HUES64 (cell line): ENCODE measurements around the gene CENPX.
A peak's percentile ranks its signal among the peaks of the same experiment; 100 is the strongest.

ENCODE experiments used
- H3K27ac ChIP-seq: 2 replicates; pipeline ENCODE4 v1.7.0; 2013; ENCODE audit warnings: low read depth, low read length, inconsistent platforms
- H3K27me3 ChIP-seq: 2 replicates; pipeline ENCODE4 v1.6.1; 2013; ENCODE audit warnings: mild to moderate bottlenecking, low read length; ENCODE audit not compliant: insufficient read depth
- H3K36me3 ChIP-seq: 2 replicates; pipeline ENCODE4 v1.6.1; 2013; ENCODE audit warnings: mild to moderate bottlenecking, low read length; ENCODE audit not compliant: insufficient read depth
- H3K4me1 ChIP-seq: 2 replicates; pipeline ENCODE4 v1.6.1; 2013; ENCODE audit warnings: mild to moderate bottlenecking, low read length, moderate library complexity; ENCODE audit not compliant: insufficient read depth
- H3K4me3 ChIP-seq: 2 replicates; pipeline ENCODE4 v1.5.1; 2013; ENCODE audit warnings: mild to moderate bottlenecking, low read length, moderate library complexity
- H3K9ac ChIP-seq: 2 replicates; pipeline ENCODE4 v1.6.1; 2013; ENCODE audit warnings: mild to moderate bottlenecking, low read depth, low read length
- H3K9me3 ChIP-seq: 2 replicates; pipeline ENCODE4 v1.6.1; 2013; ENCODE audit warnings: low read depth, low read length; ENCODE audit not compliant: insufficient read depth
- WGBS: fragments of 150-250, 120-280 bp; methylation state at CpG from one replicate; pipeline ENCODE4 v1.1.7; 2013; ENCODE audit warnings: missing lambda C conversion rate; 5-methylcytosine and 5-hydroxymethylcytosine counted together

CENPX gene

DNA sequence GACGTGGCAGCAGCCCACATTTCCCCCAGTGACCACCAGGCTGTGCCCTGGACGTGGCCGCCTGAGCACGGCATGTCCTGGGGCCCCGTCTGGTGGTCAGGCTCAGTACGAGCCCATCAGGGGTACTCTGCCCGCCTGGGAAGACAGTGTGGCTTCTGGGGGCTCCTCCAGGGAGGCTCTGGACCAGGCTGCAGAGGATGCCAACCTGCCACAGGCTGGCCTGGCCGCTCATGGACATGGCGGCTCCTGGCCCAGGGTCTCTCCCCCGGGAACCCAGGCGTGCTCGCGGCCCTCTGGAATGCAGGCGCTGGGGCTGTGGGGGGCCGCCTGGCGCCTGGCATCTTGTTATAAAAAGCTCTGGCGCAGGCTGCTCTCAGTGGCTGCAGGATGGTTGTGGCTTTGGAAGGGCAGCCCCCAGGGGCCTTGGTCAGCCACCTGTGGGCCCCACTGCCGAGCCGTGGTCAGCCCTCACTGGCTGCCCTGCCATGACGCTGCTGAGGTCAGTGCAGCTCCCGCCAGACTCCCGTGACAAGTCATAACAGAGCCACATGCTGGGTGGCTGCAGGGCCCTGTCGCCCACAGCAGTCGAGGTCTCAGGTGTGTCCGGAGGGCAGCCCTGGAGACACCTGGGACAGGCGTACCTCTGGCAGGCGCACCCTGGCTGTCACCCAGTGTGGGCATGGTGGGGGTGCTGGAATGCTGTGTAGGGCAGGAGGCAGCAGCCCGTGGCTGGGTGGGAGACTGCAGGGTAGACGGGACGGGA, 15.0 kb downstream of the CENPX start:
- Histone ChIP-seq H3K9me3 (no peaks in the 10 kb centered on the region), H3K4me3 (no peak overlapping the region), H3K4me1 (no peaks in the 10 kb centered on the region; the same call in 1 of the 2 replicates), H3K27me3 (no peaks in the 10 kb centered on the region), H3K27ac (no peak overlapping the region), H3K36me3 (0 out of 2 replicates have a peak, but pooled peaks cover 3% of the 10 kb centered on the region), H3K9ac (no peak overlapping the region)
- 94% methylated on average over 30 of the region's 30 CpGs for WGBS

DNA sequence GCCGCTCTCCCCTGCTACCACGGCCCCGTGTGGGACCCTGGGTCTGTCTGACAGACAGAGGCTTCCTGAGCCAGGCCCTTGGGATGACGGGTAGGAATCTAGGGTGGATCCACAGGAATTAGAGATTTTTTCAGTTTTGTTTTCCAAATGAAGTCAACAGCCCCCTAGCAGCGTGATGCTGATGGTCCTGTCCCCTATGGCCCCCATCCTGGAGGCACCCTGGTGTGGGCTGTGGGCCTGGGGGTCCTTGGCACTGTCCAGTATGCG, 15.5 kb downstream of the CENPX start:
- Histone ChIP-seq H3K9ac (no peak overlapping the region), H3K4me1 (no peaks in the 10 kb centered on the region; the same call in 1 of the 2 replicates), H3K27me3 (no peaks in the 10 kb centered on the region), H3K36me3 (0 out of 2 replicates have a peak, but pooled peaks cover 3% of the 10 kb centered on the region), H3K27ac (no peak overlapping the region), H3K9me3 (no peaks in the 10 kb centered on the region), H3K4me3 (no peak overlapping the region)
- 95% methylated on average over 6 of the region's 6 CpGs for WGBS

- H3K27me3 ChIP-seq: no peaks in the 10 kb centered on the region
- H3K36me3 ChIP-seq: 0 out of 2 replicates have a peak, but pooled peaks cover 3% of the 10 kb centered on the region
- no peak overlapping the region for H3K4me3 ChIP-seq
- no peaks in the 10 kb centered on the region for H3K9me3 ChIP-seq
- no peak overlapping the region for H3K27ac ChIP-seq
- no peak overlapping the region for H3K9ac ChIP-seq
- 92% methylated on average over 24 of the region's 24 CpGs for WGBS
- no peaks in the 10 kb centered on the region; the same call in 1 of the 2 replicates for H3K4me1 ChIP-seq
Measured at GRCh38 chr17:82006468-82007227, 16.0 kb downstream of the CENPX start.

- Histone ChIP-seq H3K36me3 (no peaks in the 10 kb centered on the region), H3K4me1 (no peaks in the 10 kb centered on the region; the same call in 1 of the 2 replicates), H3K27ac (no peak overlapping the region), H3K9me3 (no peaks in the 10 kb centered on the region), H3K4me3 (no peak overlapping the region), H3K9ac (no peak overlapping the region), H3K27me3 (no peaks in the 10 kb centered on the region)
- 94% methylated on average over 30 of the region's 30 CpGs for WGBS
Measured at GRCh38 chr17:82005701-82006348, 16.9 kb downstream of the CENPX start.

DNA sequence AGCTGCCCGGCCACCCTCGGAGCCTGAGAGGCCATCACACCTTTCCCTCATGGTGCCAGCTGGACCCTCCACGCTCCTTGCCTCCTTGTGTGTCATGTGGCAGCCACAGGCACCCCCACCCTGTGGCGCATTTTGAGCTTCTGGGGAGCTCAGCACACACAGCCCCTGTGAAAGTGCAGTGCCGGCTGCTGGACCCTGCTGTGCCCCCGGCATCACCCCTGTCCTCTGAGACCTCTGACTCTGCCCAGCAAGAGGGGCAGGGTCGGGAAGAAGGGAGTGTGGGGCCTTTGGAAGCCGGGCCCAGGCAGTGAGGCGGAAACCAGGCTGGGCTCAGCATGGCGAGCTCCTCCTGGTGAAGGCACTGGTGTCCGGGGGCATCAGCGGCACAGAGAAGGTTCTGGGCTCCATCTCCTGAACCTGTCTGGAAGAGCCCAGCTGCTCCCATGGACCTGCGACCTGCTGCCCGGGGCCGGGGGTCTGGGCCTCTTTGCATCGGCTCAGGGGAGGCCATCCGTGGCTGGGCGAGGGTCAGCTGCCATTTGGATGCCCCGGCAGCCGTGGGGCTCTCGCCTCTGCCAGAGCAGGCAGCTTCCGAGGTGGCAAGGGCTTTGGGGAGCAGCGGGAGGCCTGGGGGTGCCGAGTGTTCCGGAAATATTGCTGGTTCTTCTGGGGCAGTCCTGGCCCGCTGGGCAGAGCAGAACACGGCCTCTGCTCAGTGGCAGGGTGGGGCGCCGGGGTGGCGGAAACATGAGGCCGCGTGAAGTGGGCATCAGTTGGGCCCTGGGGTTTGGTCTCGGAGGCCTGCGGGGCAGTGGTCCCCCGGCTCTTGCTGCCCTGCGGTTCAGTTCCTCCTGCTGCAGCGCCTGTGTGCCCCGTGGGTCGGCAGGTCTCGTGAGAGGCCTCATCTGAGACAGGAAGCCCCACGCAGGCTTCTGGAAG, 17.9 kb downstream of the CENPX start:
- WGBS: 95% methylated on average over 41 of the region's 41 CpGs
- H3K4me3 ChIP-seq: no peak overlapping the region
- no peaks in the 10 kb centered on the region; the same call in 1 of the 2 replicates for H3K4me1 ChIP-seq
- H3K36me3 ChIP-seq: no peaks in the 10 kb centered on the region
- H3K27me3 ChIP-seq: no peaks in the 10 kb centered on the region
- no peaks in the 10 kb centered on the region for H3K9me3 ChIP-seq
- H3K9ac ChIP-seq: no peak overlapping the region
- H3K27ac ChIP-seq: no peak overlapping the region

- WGBS: 78% methylated on average over 53 of the region's 53 CpGs
- Histone ChIP-seq H3K27ac (0 out of 2 replicates have a peak overlapping the region, but pooled peaks have one; percentile 18), H3K4me3 (no peak overlapping the region), H3K27me3 (no peaks in the 10 kb centered on the region), H3K36me3 (no peaks in the 10 kb centered on the region), H3K9me3 (no peaks in the 10 kb centered on the region), H3K9ac (0 out of 2 replicates have a peak overlapping the region, but pooled peaks have one; percentile 30), H3K4me1 (no peaks in the 10 kb centered on the region; the same call in 1 of the 2 replicates)
Measured at GRCh38 chr17:82003411-82004381, 19.0 kb downstream of the CENPX start.

GRCh38 chr17:82001571-82002056, 21.1 kb downstream of the CENPX start:
- Histone ChIP-seq H3K4me3 (no peak overlapping the region), H3K36me3 (0 out of 2 replicates have a peak, but pooled peaks cover 5% of the 10 kb centered on the region), H3K9me3 (no peaks in the 10 kb centered on the region), H3K4me1 (no peaks in the 10 kb centered on the region; the same call in 1 of the 2 replicates), H3K27ac (no peak overlapping the region), H3K9ac (no peak overlapping the region), H3K27me3 (no peaks in the 10 kb centered on the region)
- 90% methylated on average over 17 of the region's 17 CpGs for WGBS

DNA sequence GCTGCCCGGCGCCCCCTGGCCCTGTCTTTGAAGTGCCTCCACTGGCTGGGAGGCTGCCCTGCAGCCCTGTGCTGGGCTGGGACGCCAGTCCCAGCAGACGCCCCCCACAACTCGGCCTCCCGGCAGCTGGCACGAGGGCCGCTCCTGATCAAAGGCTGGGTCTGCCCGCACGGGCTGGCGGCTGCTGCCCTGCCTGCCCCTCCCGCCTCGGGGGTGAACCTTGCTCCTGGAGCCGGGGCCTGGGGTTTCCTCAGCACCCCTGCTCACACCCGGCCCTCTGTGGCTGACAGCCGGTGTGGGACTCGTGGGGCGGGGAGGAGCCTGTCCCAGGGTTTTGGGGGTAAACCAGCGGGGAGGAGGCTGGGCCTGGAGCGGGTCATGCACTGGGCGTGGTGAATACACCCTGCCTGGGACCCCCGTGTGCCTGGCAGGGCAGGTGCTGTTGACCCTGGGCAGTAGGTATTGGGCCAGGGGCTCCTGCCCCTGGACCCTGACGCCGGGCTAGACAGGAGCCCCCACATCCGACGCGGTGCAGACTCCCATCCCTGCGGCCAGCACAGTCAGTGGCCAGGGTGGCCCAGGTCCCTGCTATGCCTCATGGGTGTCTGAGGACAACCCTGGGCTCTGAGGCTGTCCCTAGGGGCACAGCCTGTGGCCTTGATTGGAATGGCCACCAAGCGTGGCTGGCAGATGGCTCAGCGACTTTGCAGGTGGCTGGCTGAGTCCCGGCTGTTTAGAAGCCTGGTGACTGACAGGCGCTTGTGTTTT, 21.7 kb downstream of the CENPX start:
- no peaks in the 10 kb centered on the region for H3K9me3 ChIP-seq
- no peak overlapping the region for H3K9ac ChIP-seq
- H3K27ac ChIP-seq: no peak overlapping the region
- no peaks in the 10 kb centered on the region for H3K27me3 ChIP-seq
- H3K4me3 ChIP-seq: no peak overlapping the region
- 0 out of 2 replicates have a peak, but pooled peaks cover 5% of the 10 kb centered on the region for H3K36me3 ChIP-seq
- H3K4me1 ChIP-seq: no peaks in the 10 kb centered on the region; the same call in 1 of the 2 replicates
- WGBS: 93% methylated on average over 32 of the region's 32 CpGs
